ENCODE data around the gene RFPL1.
"Not testable (repeated sequence)": the region's sequence is repeated elsewhere in the genome, so short reads cannot be mapped to it uniquely, and the experiment has no call there.

The RFPL1 gene

GRCh38 chr22:29438283-29438682, at the start of gene RFPL1:
Gene RFPL1, plus strand, starts transcription at chr22:29438583.
- not testable (repeated sequence) for H3K27ac ChIP-seq

GRCh38 chr22:29388759-29389090, 49.7 kb upstream of the RFPL1 start:
- DNase-seq: no peak
- peak overlapping the region; percentile 73 for H3K4me3 ChIP-seq (ENCODE audit: low read depth, low read length)
- H3K9me3 ChIP-seq (ENCODE audit: severe bottlenecking): no peaks in the 10 kb centered on the region
- peaks cover 21% of the 10 kb centered on the region for H3K36me3 ChIP-seq
- no peak for TF ChIP-seq CTCF (IDR thresholded peaks at IDR 0.05; ENCODE audit: low read depth, low read length)
- peak overlapping the region; percentile 3; the same call in 1 of the 2 replicates for H3K27ac ChIP-seq
- H3K27me3 ChIP-seq (ENCODE audit: insufficient read depth, low read depth, severe bottlenecking): no peaks in the 10 kb centered on the region

More at GRCh38 chr22:29438283-29438682, at the start of gene RFPL1:
- H3K9me3 ChIP-seq (ENCODE audit: severe bottlenecking); H3K27me3 ChIP-seq (ENCODE audit: insufficient read depth, low read depth, severe bottlenecking); DNase-seq; H3K4me3 ChIP-seq (ENCODE audit: low read depth, low read length); H3K36me3 ChIP-seq: not testable (repeated sequence)

- TF ChIP-seq CTCF (IDR thresholded peaks at IDR 0.05; ENCODE audit: low read depth, low read length): no peak
Measured at GRCh38 chr22:29390270-29390669, 48.1 kb upstream of the RFPL1 start.

GRCh38 chr22:29391546-29391945, 46.8 kb upstream of the RFPL1 start:
- Histone ChIP-seq H3K36me3 (no peaks in the 10 kb centered on the region), H3K4me3 (ENCODE audit: low read depth, low read length) (no peak overlapping the region), H3K27me3 (ENCODE audit: insufficient read depth, low read depth, severe bottlenecking) (no peaks in the 10 kb centered on the region), H3K27ac (no peak overlapping the region), H3K9me3 (ENCODE audit: severe bottlenecking) (no peaks in the 10 kb centered on the region)
- no peak for TF ChIP-seq CTCF (IDR thresholded peaks at IDR 0.05; ENCODE audit: low read depth, low read length)
- DNase-seq: no peak

More at GRCh38 chr22:29390270-29390669, 48.1 kb upstream of the RFPL1 start:
- Histone ChIP-seq H3K9me3 (ENCODE audit: severe bottlenecking) (no peaks in the 10 kb centered on the region), H3K4me3 (ENCODE audit: low read depth, low read length) (no peak overlapping the region), H3K27me3 (ENCODE audit: insufficient read depth, low read depth, severe bottlenecking) (no peaks in the 10 kb centered on the region), H3K27ac (no peak overlapping the region), H3K36me3 (peaks cover 8% of the 10 kb centered on the region)
- no peak for DNase-seq

GRCh38 chr22:29393019-29393608, 45.3 kb upstream of the RFPL1 start:
- DNase-seq: no peak

GRCh38 chr22:29394931-29395581, 43.3 kb upstream of the RFPL1 start:
- H3K27ac ChIP-seq: no peak overlapping the region
- no peaks in the 10 kb centered on the region for H3K36me3 ChIP-seq
- H3K27me3 ChIP-seq (ENCODE audit: insufficient read depth, low read depth, severe bottlenecking): no peaks in the 10 kb centered on the region
- peak; percentile 79 for TF ChIP-seq CTCF (IDR thresholded peaks at IDR 0.05; ENCODE audit: low read depth, low read length)
- H3K9me3 ChIP-seq (ENCODE audit: severe bottlenecking): no peaks in the 10 kb centered on the region
- DNase-seq: peak; percentile 68
- H3K4me3 ChIP-seq (ENCODE audit: low read depth, low read length): no peak overlapping the region

More at GRCh38 chr22:29393019-29393608, 45.3 kb upstream of the RFPL1 start:
- H3K27ac ChIP-seq: no peak overlapping the region
- no peak for TF ChIP-seq CTCF (IDR thresholded peaks at IDR 0.05; ENCODE audit: low read depth, low read length)
- H3K36me3 ChIP-seq: no peaks in the 10 kb centered on the region
- H3K4me3 ChIP-seq (ENCODE audit: low read depth, low read length): no peak overlapping the region
- no peaks in the 10 kb centered on the region for H3K9me3 ChIP-seq (ENCODE audit: severe bottlenecking)
- H3K27me3 ChIP-seq (ENCODE audit: insufficient read depth, low read depth, severe bottlenecking): no peaks in the 10 kb centered on the region

Data from WERI-Rb-1 (cell line).